K562 (cell line): ENCODE data around the gene HEY2. TPM values are rescaled to one million over a fixed set of nuclear protein-coding genes. Genes with fewer than 3 reads are reported as not detected.
A peak's percentile ranks its signal among the peaks of the same experiment; 100 is the strongest.

ENCODE experiments used
- CTBP1 ChIP-seq: fragments of 450-650 bp; IDR thresholded peaks from 2 replicates; pipeline ENCODE4 v1.6.1; 2016; ENCODE audit warnings: borderline replicate concordance
- ETV1 ChIP-seq: fragments of 450-650 bp; conservative IDR thresholded peaks from 2 replicates; pipeline ENCODE4 v1.6.1; 2016; ENCODE audit warnings: missing genetic modification characterization, control low read depth, low read depth, missing compliant biosample characterization
- HDAC1 ChIP-seq, 2 experiments: fragments of 450-650 bp; IDR thresholded peaks; 2 replicates each; pipeline ENCODE4 v1.6.1; 2016 to 2017; ENCODE audit warnings: inconsistent platforms in 1 of 2, mild to moderate bottlenecking in 1 of 2, moderate library complexity in 1 of 2
- HEY1 ChIP-seq: fragments of 250-450 bp; sonication (Bioruptor Pico); IDR thresholded peaks from 2 replicates; pipeline ENCODE4 v1.5.0; 2020; ENCODE audit warnings: mild to moderate bottlenecking, moderate library complexity, borderline replicate concordance
- L3MBTL2 ChIP-seq: fragments of 450-650 bp; IDR thresholded peaks from 2 replicates; pipeline ENCODE4 v1.6.1; 2016; ENCODE audit warnings: mild to moderate bottlenecking, moderate library complexity
- MYC ChIP-seq, 2 experiments: fragments of 250-450 bp in 1 of 2; sonication (Bioruptor Pico) in 1 of 2; IDR thresholded peaks; 2 replicates each; pipeline versions ENCODE4 v1.5.1 to v1.6.1; 2012 to 2021; ENCODE audit warnings: low read depth in 2 of 2, borderline replicate concordance in 1 of 2, improper control_type of control experiment in 1 of 2, low read length in 1 of 2, mild to moderate bottlenecking in 1 of 2, moderate library complexity in 1 of 2
- SLC30A9 ChIP-seq: fragments of 250-450 bp; sonication (Bioruptor Pico); IDR thresholded peaks from 2 replicates; pipeline ENCODE4 v1.8.0; 2022; ENCODE audit warnings: mild to moderate bottlenecking, moderate library complexity
- SMARCB1 ChIP-seq: IDR thresholded peaks from 2 replicates; pipeline ENCODE4 v1.6.1; 2011; ENCODE audit warnings: improper control_type of control experiment, low read depth; ENCODE audit not compliant: insufficient read length
- ZNF274 ChIP-seq: IDR thresholded peaks from 2 replicates; pipeline ENCODE4 v1.6.1; 2011; ENCODE audit warnings: low read depth, mild to moderate bottlenecking, low read length, moderate library complexity, borderline replicate concordance
- polyA plus RNA-seq, 8 experiments: library from polyadenylated mRNA; depleted of rRNA in 4 of 8; stranded (reverse) in 5 of 8; unstranded in 3 of 8; fragments of >200 nt; fragmentation: Nextera tagmentation in 2 of 8; fragmentation: Illumina TruSeq in 1 of 8; extraction: Ambion mirVana in 2 of 8; extraction: Trizol in 1 of 8; gene quantifications; 2 replicates each; pipeline versions ENCODE4 v1.2.1 to v1.2.3, GENCODE V29; 2011 to 2014; ENCODE audit warnings: inconsistent platforms in 1 of 8, missing spikeins in 1 of 8
- total RNA-seq, 7 experiments: library from RNA; depleted of rRNA in 6 of 7; stranded (reverse); fragments of >200 nt in 6 of 7; fragmentation: Illumina TruSeq in 2 of 7; extraction: Trizol in 2 of 7; gene quantifications; 2 replicates each; pipeline versions ENCODE4 v1.2.1 to v1.2.3, GENCODE V29; 2011 to 2021; ENCODE audit warnings: low replicate concordance in 1 of 7
- TF ChIP-seq, protein P1 (sequence below): fragments of 450-650 bp; IDR thresholded peaks from 2 replicates; pipeline ENCODE4 v1.7.1; 2018; ENCODE audit warnings: mild to moderate bottlenecking, low read depth; ENCODE audit not compliant: partially characterized antibody
- TF ChIP-seq, protein P2 (sequence below): fragments of 200-800 bp; sonication (Bioruptor generic); IDR thresholded peaks from 2 replicates; pipeline ENCODE4 v1.6.1; 2017; ENCODE audit warnings: missing genetic modification characterization, missing compliant biosample characterization
- TF ChIP-seq, protein P3 (sequence below): fragments of 200-800 bp; sonication (Bioruptor generic); IDR thresholded peaks from 2 replicates; pipeline ENCODE4 v1.6.1; 2017; ENCODE audit warnings: missing genetic modification characterization, missing compliant biosample characterization
- TF ChIP-seq, protein P4 (sequence below): fragments of 250-450 bp; sonication (Bioruptor Pico); IDR thresholded peaks from 2 replicates; pipeline ENCODE4 v1.8.0; 2022; ENCODE audit warnings: inconsistent platforms
- TF ChIP-seq, protein P5 (sequence below): fragments of 450-650 bp; IDR thresholded peaks from 2 replicates; pipeline ENCODE4 v1.6.1; 2016; ENCODE audit warnings: antibody characterized with exemption
- TF ChIP-seq, protein P6 (sequence below): fragments of 250-450 bp; sonication (Bioruptor Pico); IDR thresholded peaks from 2 replicates; pipeline ENCODE4 v1.4.0; 2020; ENCODE audit warnings: borderline replicate concordance

Gene HEY2
- total and polyA plus RNA-seq, 9 of the 15 experiments (the other 6 are each of a cell fraction or from before 2014, with no cell fraction given) = 0.03 to 0.07 (median 0.06) TPM; not detected in 5

DNA sequence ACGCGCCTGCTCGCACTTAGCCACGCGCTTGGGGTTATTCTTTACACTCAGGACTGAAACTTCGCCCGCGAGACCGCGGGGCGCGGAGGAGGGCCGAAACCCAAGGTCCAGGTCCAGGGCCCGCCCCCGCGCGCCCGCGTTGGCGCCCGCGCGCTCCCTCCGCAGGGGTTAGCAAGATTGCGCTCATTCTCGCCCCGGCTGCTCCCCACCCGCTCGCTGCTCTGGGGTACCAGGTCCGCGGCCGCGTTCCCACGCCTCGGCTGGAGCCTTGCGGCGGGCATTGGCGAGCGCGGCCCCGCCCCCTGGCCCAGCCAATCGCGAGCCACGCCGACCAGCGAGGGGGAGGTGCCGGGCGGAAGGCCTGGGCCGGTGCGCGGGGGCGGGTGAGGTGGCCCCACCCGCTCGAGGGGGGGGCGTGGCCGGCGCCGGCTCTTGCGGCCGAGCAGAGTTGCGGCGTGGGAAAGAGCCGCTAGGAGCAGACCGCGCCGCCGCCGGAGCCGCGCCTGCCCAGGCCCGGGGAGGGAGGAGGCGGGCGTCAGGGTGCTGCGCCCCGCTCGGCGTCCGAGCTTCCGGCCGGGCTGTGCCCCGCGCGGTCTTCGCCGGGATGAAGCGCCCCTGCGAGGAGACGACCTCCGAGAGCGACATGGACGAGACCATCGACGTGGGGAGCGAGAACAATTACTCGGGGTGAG, at the start of gene HEY2 (continued):
- TF ChIP-seq, protein P1, sequence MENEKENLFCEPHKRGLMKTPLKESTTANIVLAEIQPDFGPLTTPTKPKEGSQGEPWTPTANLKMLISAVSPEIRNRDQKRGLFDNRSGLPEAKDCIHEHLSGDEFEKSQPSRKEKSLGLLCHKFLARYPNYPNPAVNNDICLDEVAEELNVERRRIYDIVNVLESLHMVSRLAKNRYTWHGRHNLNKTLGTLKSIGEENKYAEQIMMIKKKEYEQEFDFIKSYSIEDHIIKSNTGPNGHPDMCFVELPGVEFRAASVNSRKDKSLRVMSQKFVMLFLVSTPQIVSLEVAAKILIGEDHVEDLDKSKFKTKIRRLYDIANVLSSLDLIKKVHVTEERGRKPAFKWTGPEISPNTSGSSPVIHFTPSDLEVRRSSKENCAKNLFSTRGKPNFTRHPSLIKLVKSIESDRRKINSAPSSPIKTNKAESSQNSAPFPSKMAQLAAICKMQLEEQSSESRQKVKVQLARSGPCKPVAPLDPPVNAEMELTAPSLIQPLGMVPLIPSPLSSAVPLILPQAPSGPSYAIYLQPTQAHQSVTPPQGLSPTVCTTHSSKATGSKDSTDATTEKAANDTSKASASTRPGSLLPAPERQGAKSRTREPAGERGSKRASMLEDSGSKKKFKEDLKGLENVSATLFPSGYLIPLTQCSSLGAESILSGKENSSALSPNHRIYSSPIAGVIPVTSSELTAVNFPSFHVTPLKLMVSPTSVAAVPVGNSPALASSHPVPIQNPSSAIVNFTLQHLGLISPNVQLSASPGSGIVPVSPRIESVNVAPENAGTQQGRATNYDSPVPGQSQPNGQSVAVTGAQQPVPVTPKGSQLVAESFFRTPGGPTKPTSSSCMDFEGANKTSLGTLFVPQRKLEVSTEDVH = no peak
- TF ChIP-seq SMARCB1 (no peak), CTBP1 (peak; percentile 97), ZNF274 (no peak), HDAC1 (IDR thresholded peaks at IDR 0.05) (peak in 1 of 2 experiments; percentile 47; a peak in 1 of 4 replicates), HEY1 (CRISPR knock-in tag) (no peak), ETV1 (tag) (peak; percentile 53; the same call in 1 of the 2 replicates), L3MBTL2 (peak; percentile 95), SLC30A9 (CRISPR knock-in tag) (no peak), MYC (IDR thresholded peaks at IDR 0.05; ENCODE audit: low read depth, low read length) (peak; percentile 46), MYC (CRISPR knock-in tag; IDR thresholded peaks at IDR 0.05; ENCODE audit: borderline replicate concordance, low read depth) (no peak)
- TF ChIP-seq, protein P2, sequence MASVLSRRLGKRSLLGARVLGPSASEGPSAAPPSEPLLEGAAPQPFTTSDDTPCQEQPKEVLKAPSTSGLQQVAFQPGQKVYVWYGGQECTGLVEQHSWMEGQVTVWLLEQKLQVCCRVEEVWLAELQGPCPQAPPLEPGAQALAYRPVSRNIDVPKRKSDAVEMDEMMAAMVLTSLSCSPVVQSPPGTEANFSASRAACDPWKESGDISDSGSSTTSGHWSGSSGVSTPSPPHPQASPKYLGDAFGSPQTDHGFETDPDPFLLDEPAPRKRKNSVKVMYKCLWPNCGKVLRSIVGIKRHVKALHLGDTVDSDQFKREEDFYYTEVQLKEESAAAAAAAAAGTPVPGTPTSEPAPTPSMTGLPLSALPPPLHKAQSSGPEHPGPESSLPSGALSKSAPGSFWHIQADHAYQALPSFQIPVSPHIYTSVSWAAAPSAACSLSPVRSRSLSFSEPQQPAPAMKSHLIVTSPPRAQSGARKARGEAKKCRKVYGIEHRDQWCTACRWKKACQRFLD (CRISPR knock-in tag) = peak; percentile 22; the same call in 1 of the 2 replicates
- TF ChIP-seq, protein P3, sequence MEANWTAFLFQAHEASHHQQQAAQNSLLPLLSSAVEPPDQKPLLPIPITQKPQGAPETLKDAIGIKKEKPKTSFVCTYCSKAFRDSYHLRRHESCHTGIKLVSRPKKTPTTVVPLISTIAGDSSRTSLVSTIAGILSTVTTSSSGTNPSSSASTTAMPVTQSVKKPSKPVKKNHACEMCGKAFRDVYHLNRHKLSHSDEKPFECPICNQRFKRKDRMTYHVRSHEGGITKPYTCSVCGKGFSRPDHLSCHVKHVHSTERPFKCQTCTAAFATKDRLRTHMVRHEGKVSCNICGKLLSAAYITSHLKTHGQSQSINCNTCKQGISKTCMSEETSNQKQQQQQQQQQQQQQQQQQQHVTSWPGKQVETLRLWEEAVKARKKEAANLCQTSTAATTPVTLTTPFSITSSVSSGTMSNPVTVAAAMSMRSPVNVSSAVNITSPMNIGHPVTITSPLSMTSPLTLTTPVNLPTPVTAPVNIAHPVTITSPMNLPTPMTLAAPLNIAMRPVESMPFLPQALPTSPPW (CRISPR knock-in tag) = peak; percentile 98
- TF ChIP-seq, protein P4, sequence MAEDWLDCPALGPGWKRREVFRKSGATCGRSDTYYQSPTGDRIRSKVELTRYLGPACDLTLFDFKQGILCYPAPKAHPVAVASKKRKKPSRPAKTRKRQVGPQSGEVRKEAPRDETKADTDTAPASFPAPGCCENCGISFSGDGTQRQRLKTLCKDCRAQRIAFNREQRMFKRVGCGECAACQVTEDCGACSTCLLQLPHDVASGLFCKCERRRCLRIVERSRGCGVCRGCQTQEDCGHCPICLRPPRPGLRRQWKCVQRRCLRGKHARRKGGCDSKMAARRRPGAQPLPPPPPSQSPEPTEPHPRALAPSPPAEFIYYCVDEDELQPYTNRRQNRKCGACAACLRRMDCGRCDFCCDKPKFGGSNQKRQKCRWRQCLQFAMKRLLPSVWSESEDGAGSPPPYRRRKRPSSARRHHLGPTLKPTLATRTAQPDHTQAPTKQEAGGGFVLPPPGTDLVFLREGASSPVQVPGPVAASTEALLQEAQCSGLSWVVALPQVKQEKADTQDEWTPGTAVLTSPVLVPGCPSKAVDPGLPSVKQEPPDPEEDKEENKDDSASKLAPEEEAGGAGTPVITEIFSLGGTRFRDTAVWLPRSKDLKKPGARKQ (CRISPR knock-in tag) = no peak
- TF ChIP-seq, protein P5, sequence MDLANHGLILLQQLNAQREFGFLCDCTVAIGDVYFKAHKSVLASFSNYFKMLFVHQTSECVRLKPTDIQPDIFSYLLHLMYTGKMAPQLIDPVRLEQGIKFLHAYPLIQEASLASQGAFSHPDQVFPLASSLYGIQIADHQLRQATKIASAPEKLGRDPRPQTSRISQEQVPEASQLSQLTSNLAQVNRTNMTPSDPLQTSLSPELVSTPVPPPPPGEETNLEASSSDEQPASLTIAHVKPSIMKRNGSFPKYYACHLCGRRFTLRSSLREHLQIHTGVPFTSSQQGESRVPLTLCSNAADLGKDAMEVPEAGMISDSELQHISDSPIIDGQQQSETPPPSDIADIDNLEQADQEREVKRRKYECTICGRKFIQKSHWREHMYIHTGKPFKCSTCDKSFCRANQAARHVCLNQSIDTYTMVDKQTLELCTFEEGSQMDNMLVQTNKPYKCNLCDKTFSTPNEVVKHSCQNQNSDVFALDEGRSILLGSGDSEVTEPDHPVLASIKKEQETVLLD = no peak
- TF ChIP-seq, protein P6, sequence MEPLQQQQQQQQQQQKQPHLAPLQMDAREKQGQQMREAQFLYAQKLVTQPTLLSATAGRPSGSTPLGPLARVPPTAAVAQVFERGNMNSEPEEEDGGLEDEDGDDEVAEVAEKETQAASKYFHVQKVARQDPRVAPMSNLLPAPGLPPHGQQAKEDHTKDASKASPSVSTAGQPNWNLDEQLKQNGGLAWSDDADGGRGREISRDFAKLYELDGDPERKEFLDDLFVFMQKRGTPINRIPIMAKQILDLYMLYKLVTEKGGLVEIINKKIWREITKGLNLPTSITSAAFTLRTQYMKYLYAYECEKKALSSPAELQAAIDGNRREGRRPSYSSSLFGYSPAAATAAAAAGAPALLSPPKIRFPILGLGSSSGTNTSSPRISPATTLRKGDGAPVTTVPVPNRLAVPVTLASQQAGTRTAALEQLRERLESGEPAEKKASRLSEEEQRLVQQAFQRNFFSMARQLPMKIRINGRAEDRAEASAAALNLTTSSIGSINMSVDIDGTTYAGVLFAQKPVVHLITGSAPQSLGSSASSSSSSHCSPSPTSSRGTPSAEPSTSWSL (CRISPR knock-in tag) = no peak
